PC-3 (cell line): ENCODE results near the gene CSAD.

ENCODE experiments used
- EZH2 ChIP-seq: fragments of 300-600 bp; sonication (generic); IDR thresholded peaks from one replicate; pipeline ENCODE4 v1.6.1; 2017; ENCODE audit warnings: antibody characterized with exemption, mild to moderate bottlenecking, low read length; ENCODE audit not compliant: unreplicated experiment
- EZH2phosphoT487 ChIP-seq: fragments of 300-600 bp; sonication (generic); IDR thresholded peaks from 2 replicates; pipeline ENCODE4 v1.6.1; 2018; ENCODE audit warnings: mild to moderate bottlenecking, antibody characterized with exemption, low read length, borderline replicate concordance
- TF ChIP-seq, protein P1 (sequence below): fragments of 300-600 bp; sonication (generic); conservative IDR thresholded peaks from 2 replicates; pipeline ENCODE4 v1.5.1; 2017; ENCODE audit warnings: antibody characterized with exemption, low read depth, mild to moderate bottlenecking, low read length

DNA sequence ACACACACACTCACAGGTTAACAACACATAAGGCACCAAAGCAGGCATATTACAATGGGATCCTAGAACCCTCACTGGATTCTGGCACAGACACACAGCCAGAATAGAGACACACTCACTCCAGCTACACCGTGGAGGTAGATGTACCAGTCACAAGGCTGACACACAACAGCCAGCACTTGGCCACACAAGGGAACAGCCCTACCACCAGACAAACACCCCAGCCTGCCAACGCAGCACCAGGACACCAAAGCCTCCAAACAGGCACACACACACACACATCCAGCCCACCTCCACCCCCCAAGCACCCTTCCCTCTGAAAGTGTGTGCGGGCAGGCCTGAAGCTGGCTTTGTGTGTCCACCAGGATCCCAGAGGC, 37.2 kb upstream of the CSAD start:
- TF ChIP-seq, protein P1, sequence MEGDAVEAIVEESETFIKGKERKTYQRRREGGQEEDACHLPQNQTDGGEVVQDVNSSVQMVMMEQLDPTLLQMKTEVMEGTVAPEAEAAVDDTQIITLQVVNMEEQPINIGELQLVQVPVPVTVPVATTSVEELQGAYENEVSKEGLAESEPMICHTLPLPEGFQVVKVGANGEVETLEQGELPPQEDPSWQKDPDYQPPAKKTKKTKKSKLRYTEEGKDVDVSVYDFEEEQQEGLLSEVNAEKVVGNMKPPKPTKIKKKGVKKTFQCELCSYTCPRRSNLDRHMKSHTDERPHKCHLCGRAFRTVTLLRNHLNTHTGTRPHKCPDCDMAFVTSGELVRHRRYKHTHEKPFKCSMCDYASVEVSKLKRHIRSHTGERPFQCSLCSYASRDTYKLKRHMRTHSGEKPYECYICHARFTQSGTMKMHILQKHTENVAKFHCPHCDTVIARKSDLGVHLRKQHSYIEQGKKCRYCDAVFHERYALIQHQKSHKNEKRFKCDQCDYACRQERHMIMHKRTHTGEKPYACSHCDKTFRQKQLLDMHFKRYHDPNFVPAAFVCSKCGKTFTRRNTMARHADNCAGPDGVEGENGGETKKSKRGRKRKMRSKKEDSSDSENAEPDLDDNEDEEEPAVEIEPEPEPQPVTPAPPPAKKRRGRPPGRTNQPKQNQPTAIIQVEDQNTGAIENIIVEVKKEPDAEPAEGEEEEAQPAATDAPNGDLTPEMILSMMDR = no peak
- no peak for TF ChIP-seq EZH2
- TF ChIP-seq EZH2phosphoT487 = no peak
